AG09319 (cell line): ENCODE data around the gene LMNB1.

Experiments used
- DNase-seq: peaks from one replicate; pipeline ENCODE4 v3.0.0-alpha.2; 2010; ENCODE audit warnings: low read depth; ENCODE audit errors: extremely low read depth
- TF ChIP-seq, protein P1 (sequence below): IDR thresholded peaks from 2 replicates; pipeline ENCODE4 v1.5.1; 2011; ENCODE audit warnings: low read depth, mild to moderate bottlenecking, inconsistent platforms, low read length, moderate library complexity

LMNB1 gene

DNA sequence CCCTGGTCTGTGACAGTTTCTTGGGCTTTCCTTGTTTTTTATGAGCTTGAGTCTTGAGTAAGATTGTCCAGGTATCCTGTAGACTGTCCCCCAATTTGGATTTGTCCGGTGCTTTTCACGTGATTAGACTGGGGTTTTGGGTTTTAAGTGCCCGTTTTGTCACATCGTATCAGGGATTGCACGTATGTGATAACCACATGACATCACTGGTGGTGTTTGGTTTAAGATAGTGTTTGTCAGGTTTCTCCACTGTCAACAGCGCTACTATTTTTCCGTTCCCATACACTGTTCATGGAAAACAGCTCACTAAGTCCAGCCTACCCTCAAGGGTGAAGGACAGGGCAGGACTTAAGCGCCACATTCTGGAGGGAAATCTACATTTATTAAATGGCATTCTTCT, 39.7 kb downstream of the LMNB1 start:
- TF ChIP-seq, protein P1, sequence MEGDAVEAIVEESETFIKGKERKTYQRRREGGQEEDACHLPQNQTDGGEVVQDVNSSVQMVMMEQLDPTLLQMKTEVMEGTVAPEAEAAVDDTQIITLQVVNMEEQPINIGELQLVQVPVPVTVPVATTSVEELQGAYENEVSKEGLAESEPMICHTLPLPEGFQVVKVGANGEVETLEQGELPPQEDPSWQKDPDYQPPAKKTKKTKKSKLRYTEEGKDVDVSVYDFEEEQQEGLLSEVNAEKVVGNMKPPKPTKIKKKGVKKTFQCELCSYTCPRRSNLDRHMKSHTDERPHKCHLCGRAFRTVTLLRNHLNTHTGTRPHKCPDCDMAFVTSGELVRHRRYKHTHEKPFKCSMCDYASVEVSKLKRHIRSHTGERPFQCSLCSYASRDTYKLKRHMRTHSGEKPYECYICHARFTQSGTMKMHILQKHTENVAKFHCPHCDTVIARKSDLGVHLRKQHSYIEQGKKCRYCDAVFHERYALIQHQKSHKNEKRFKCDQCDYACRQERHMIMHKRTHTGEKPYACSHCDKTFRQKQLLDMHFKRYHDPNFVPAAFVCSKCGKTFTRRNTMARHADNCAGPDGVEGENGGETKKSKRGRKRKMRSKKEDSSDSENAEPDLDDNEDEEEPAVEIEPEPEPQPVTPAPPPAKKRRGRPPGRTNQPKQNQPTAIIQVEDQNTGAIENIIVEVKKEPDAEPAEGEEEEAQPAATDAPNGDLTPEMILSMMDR: no peak
- DNase-seq: no peak

DNA sequence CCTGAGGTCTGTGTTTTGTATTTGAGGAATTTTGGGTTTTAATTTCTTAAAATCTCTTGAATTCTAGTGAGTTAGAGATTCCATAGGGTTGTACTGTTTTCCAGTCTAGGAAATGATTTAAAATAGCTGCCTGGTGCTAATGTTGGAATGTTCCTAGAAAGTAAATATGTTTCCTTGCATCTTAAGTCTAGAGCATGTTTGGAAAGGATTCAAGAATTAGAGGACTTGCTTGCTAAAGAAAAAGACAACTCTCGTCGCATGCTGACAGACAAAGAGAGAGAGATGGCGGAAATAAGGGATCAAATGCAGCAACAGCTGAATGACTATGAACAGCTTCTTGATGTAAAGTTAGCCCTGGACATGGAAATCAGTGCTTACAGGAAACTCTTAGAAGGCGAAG, 41.8 kb downstream of the LMNB1 start:
- TF ChIP-seq, protein P1: no peak
- no peak for DNase-seq

DNA sequence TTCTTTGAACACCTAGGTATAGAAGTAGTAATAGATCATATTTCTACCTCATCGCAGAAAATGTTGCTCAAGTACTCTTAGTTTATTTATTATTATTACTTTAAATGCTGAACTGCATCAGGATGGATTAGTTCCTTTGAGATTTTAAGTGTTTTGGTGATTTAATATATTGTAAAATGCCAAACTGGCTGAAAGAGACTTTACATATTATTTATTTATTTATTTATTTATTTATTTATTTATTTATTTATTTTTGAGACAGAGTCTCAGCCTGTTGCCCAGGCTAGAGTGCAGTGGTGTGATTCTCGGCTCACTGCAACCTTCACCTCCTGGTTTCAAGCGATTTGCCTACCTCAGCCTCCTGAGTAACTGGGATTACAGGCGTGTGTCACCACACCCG, 42.3 kb downstream of the LMNB1 start:
- DNase-seq: no peak

DNA sequence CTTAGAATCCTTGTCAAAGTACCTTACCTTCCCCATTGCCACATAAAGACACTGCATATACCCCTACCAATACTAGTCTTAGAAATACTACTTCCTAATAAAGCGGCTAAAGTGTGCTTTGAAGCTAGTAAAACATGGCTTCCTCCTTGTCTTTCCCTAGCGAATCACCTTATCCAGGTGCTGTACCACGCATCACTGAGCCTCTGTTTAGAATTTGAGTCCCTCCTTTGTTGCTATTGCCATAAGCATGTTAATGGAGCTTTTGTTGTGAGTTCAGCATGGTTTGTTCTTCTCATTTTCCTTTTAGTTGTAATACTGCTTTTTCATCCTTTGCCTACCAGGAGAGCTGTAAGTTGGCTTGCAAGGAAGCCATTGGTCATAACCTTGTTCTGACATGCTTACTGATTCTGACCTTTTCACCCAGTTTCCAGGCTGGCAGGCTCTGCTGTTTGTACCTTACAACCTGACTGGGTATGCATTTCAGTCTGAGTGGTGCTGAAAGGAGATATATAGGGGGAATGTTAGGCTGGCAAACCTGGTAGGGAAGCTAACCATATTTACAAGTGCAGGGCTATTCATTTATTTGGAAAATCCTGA, 49.8 kb downstream of the LMNB1 start:
- no peak for DNase-seq
- TF ChIP-seq, protein P1: no peak

More for the DNA sequence above, 42.3 kb downstream of the LMNB1 start:
- TF ChIP-seq, protein P1: no peak

DNA sequence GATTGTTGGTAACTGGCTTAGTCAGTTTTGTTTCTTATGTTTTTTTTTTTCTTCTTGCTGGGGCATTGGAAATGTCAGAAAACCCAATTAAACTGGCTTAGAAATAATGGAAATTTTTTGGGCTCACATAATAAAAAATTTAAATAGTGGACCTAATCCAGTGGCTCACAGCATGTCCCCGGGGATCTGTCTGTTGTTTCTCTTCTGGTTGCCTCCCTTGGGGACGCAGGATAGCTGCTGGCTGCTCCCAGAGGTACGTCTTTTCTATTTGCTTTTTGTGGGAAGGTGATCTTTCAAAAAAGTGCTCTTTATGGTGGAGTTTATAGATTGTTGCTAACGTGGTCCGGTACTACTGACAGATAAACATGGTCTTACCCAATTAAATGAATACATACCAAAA, 52.2 kb downstream of the LMNB1 start:
- TF ChIP-seq, protein P1: no peak

DNA sequence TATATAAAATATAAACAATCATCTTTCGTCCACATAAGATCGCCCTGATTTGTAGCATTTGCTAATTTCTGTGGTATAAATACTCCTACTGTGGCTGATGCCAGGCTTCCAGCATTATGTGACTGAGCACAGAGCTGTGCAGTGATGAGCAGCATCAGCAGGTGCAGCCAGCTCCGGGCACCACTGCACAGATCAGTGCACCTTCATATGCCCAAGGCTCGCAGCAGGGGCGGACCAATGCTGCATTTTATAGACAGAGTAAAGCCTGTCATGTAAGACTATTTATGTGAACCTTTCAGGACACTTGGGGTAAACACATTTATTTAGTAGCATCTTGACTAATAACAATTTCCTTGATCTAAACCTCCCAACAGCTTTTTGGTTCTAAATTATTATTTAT, 53.1 kb downstream of the LMNB1 start:
- no peak for DNase-seq
- TF ChIP-seq, protein P1: no peak

More for the DNA sequence above, 52.2 kb downstream of the LMNB1 start:
- no peak for DNase-seq

DNA sequence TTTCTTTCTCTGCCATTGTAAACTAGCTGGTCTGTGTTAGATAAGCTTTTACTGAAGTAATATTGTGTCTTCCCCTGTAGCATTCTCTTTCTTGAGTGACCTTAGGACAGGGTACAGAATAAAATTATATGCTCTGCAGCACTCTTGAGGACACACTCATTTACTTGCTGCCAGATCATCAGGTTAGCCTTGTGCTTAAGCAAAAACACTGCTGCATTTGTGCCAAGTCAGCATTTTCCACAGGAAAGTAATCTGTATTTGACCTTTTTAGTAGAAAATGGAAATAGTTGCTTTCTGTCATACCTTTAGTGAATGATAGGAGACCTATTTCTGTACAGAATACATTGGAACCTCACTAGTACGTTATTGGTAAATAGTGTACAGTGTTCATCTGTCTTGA, 54.2 kb downstream of the LMNB1 start:
- DNase-seq: no peak
- TF ChIP-seq, protein P1: no peak
